ENCODE data around the gene UGP2.

GRCh38 chr2:63827749-63828148, 13.9 kb upstream of the UGP2 start:
- TF ChIP-seq SUZ12 (IDR thresholded peaks at IDR 0.05; ENCODE audit: extremely low read depth, insufficient read depth, insufficient read length) = no peak
- TF ChIP-seq ZNF274 (IDR thresholded peaks at IDR 0.05; ENCODE audit: low read depth, low read length) = no peak
- no peak for TF ChIP-seq YY1 (IDR thresholded peaks at IDR 0.05; ENCODE audit: insufficient read depth, insufficient read length)

Measured in NT2/D1 (cell line).